Measurements from ENCODE around the gene SYCN. TPM values are rescaled to one million over a fixed set of nuclear protein-coding genes. Genes with fewer than 3 reads are reported as not detected.
A peak's percentile ranks its signal among the peaks of the same experiment; 100 is the strongest.
"Not testable (repeated sequence)": the region's sequence is repeated elsewhere in the genome, so short reads cannot be mapped to it uniquely, and the experiment has no call there.

SYCN gene
- total RNA-seq, 1 experiment from 2014 or later: not detected

DNA sequence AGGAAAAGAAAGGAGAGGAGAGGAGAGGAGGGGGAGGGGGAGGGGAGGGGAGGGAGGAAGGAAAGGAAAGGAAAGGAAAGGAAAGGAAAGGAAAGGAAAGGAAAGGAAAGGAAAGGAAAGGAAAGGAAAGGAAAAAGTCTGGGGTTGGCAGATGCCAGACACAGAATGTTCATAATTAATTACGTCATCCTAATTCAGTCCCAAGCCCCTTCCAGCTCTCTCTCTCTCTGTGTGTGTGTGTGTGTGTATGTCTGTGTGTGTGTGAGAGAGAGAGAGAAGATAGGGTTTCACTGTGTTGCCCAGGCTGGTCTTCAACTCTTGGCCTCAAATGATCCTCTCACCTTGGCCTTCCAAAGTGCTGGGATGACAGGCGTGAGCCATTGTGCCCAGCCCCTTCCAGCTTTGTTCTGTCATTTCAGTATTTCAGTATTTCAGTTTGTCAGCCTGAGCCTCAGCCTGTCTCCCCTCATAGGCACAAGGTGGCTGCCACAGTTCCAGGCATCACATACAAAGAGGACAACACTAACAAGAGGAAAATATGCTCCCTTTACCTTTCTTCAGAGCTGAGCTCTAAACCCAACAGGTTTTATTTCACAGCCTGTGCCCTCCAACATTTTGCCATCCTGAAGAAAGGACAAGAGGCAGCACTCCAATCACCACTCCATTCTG lies 26.2 kb upstream of the SYCN start:
- ChIA-PET POLR2A (no interaction called here), CTCF (no interaction called here)
- H3K36me3 ChIP-seq (ENCODE audit: control insufficient read depth, insufficient read depth, low read length): no peaks in the 10 kb centered on the region
- no TSS peak for BruUV-seq (replicated peaks)
- no peak for DNase-seq
- H3K27me3 ChIP-seq (replicated peaks; ENCODE audit: control insufficient read depth, insufficient read depth, low read length): no peaks in the 10 kb centered on the region
- no peak overlapping the region for H3K4me3 ChIP-seq (ENCODE audit: low read depth, low read length)
- Mint-ChIP-seq H3K4me3 (ENCODE audit: unreplicated experiment) (no peak overlapping the region), H3K36me3 (ENCODE audit: insufficient read depth, unreplicated experiment) (no peaks in the 10 kb centered on the region), H3K9me3 (ENCODE audit: unreplicated experiment) (no peaks in the 10 kb centered on the region), H3K4me1 (ENCODE audit: low read depth, unreplicated experiment) (no peaks in the 10 kb centered on the region), H3K27ac (ENCODE audit: unreplicated experiment) (no peak overlapping the region), H3K27me3 (ENCODE audit: insufficient read depth, unreplicated experiment) (no peaks in the 10 kb centered on the region)
- no peaks in the 10 kb centered on the region for H3K9me3 ChIP-seq
- no peaks in the 10 kb centered on the region for H3K4me1 ChIP-seq
- TF ChIP-seq, protein P1, sequence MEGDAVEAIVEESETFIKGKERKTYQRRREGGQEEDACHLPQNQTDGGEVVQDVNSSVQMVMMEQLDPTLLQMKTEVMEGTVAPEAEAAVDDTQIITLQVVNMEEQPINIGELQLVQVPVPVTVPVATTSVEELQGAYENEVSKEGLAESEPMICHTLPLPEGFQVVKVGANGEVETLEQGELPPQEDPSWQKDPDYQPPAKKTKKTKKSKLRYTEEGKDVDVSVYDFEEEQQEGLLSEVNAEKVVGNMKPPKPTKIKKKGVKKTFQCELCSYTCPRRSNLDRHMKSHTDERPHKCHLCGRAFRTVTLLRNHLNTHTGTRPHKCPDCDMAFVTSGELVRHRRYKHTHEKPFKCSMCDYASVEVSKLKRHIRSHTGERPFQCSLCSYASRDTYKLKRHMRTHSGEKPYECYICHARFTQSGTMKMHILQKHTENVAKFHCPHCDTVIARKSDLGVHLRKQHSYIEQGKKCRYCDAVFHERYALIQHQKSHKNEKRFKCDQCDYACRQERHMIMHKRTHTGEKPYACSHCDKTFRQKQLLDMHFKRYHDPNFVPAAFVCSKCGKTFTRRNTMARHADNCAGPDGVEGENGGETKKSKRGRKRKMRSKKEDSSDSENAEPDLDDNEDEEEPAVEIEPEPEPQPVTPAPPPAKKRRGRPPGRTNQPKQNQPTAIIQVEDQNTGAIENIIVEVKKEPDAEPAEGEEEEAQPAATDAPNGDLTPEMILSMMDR (IDR thresholded peaks at IDR 0.05; ENCODE audit: insufficient read depth in 1 of 2, low read depth in 1 of 2, low read length in 1 of 2, severe bottlenecking in 1 of 2, unreplicated experiment in 1 of 2): no peak
- intact Hi-C loops (cut with micrococcal nuclease; ENCODE audit: unreplicated experiment): no loop called here

DNA sequence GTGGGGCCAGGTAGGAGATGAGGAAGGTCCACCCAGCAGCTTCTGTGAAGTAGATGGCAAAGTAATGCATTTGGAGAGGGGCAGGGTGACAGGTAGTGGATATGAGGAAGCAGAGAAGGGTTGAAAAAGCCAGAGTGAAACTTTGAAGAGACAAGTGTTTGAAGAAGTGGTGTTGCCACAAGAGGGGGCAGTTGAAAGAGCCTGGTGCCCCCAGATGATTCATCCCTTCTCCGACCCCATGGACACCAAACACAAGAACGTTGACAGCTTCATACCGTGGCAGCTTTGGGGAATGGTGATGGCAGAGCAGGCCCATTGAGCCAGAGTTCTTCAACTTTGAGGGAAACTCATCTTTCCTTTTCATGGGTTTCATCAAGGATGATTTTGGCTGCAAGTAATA lies 20.8 kb upstream of the SYCN start:
- ChIA-PET POLR2A (no interaction called here), CTCF (interaction anchor here (0.9 kb wide), 1 partner anchor 103 kb away, joined by 3 read pairs; no protein-coding TSS in a partner anchor)
- Mint-ChIP-seq H3K9me3 (ENCODE audit: unreplicated experiment) (no peaks in the 10 kb centered on the region), H3K27me3 (ENCODE audit: insufficient read depth, unreplicated experiment) (no peaks in the 10 kb centered on the region), H3K4me1 (ENCODE audit: low read depth, unreplicated experiment) (peaks cover 7% of the 10 kb centered on the region), H3K4me3 (ENCODE audit: unreplicated experiment) (no peak overlapping the region), H3K27ac (ENCODE audit: unreplicated experiment) (no peak overlapping the region), H3K36me3 (ENCODE audit: insufficient read depth, unreplicated experiment) (no peaks in the 10 kb centered on the region)
- H3K27me3 ChIP-seq (replicated peaks; ENCODE audit: control insufficient read depth, insufficient read depth, low read length): no peaks in the 10 kb centered on the region
- no peaks in the 10 kb centered on the region for H3K9me3 ChIP-seq
- H3K36me3 ChIP-seq (ENCODE audit: control insufficient read depth, insufficient read depth, low read length): no peaks in the 10 kb centered on the region
- TF ChIP-seq, protein P1 (IDR thresholded peaks at IDR 0.05; ENCODE audit: insufficient read depth in 1 of 2, low read depth in 1 of 2, low read length in 1 of 2, severe bottlenecking in 1 of 2, unreplicated experiment in 1 of 2): peak; percentile 36 to 37
- BruUV-seq (replicated peaks): no TSS peak
- DNase-seq: no peak
- H3K4me3 ChIP-seq (ENCODE audit: low read depth, low read length): no peak overlapping the region
- no peaks in the 10 kb centered on the region for H3K4me1 ChIP-seq
- intact Hi-C loops (cut with micrococcal nuclease; ENCODE audit: unreplicated experiment): no loop called here

DNA sequence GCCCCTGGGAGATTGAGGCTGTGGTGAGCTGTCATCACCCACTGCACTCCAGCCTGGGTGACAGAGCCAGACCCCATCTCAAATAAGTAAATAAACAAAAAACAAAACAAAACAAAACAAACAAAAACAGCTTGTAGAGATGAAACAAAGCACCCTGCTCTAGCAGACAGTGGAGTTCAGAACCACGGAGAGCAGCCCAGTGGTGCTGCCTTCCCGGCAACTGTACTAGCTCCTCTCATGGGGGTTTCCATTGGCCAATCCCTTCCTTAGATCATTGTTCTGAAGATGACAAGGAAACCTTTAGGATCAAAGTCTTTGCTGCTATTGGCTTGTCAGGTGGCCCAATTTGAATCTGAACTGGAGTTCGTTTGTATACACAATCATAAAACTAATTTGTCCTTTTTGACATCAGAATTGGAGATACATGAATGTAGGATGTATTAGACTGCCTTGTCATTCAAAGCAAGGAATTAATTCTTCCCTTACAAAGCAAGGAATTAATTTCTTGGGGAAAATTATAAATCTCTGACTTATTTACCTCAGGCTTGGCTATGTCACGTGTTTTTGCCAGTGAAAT lies 19.7 kb upstream of the SYCN start:
- POLR2A ChIA-PET: interaction anchor here (0.7 kb wide), 1 partner anchor 84 kb away, joined by 3 read pairs; no protein-coding TSS in a partner anchor
- intact Hi-C loops (cut with micrococcal nuclease; ENCODE audit: unreplicated experiment): no loop called here
- no peak overlapping the region for H3K4me3 Mint-ChIP-seq (ENCODE audit: unreplicated experiment)
- peaks cover 7% of the 10 kb centered on the region for H3K4me1 Mint-ChIP-seq (ENCODE audit: low read depth, unreplicated experiment)
- no peaks in the 10 kb centered on the region for H3K36me3 ChIP-seq (ENCODE audit: control insufficient read depth, insufficient read depth, low read length)
- no peaks in the 10 kb centered on the region for H3K9me3 Mint-ChIP-seq (ENCODE audit: unreplicated experiment)
- no peaks in the 10 kb centered on the region for H3K9me3 ChIP-seq
- no peak overlapping the region for H3K27ac Mint-ChIP-seq (ENCODE audit: unreplicated experiment)
- CTCF ChIA-PET: interaction anchor here (0.8 to 0.9 kb wide), 2 partner anchors 19 to 212 kb away, joined by 3 read pairs; partner anchors contain the start of gene RPS16
- BruUV-seq (replicated peaks): no TSS peak
- H3K4me3 ChIP-seq (ENCODE audit: low read depth, low read length): no peak overlapping the region
- H3K27me3 ChIP-seq (replicated peaks; ENCODE audit: control insufficient read depth, insufficient read depth, low read length): no peaks in the 10 kb centered on the region
- no peaks in the 10 kb centered on the region for H3K27me3 Mint-ChIP-seq (ENCODE audit: insufficient read depth, unreplicated experiment)
- no peaks in the 10 kb centered on the region for H3K4me1 ChIP-seq
- TF ChIP-seq, protein P1 (IDR thresholded peaks at IDR 0.05; ENCODE audit: insufficient read depth in 1 of 2, low read depth in 1 of 2, low read length in 1 of 2, severe bottlenecking in 1 of 2, unreplicated experiment in 1 of 2): no peak
- DNase-seq: peak in 1 of 2 experiments; percentile 70
- H3K36me3 Mint-ChIP-seq (ENCODE audit: insufficient read depth, unreplicated experiment): no peaks in the 10 kb centered on the region

DNA sequence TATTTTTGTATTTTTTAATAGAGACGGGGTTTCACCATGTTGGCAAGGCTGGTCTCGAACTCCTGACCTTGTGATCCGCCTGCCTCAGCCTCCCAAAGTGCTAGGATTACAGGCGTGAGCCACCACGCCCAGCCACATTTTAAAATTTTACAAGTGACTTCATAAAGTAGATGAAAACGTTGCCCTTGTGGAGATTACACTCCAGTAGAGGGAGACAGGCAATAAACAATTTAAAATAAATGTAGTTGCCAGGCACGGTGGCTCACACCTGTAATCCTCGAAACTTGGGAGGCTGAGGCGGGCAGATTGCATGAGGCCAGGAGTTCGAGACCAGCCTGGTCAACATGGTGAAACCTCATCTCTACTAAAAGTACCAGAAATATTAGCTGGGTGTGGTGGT lies 15.0 kb upstream of the SYCN start:
- H3K27me3 Mint-ChIP-seq (ENCODE audit: insufficient read depth, unreplicated experiment); H3K4me1 ChIP-seq; H3K36me3 ChIP-seq (ENCODE audit: control insufficient read depth, insufficient read depth, low read length); BruUV-seq (replicated peaks); H3K4me1 Mint-ChIP-seq (ENCODE audit: low read depth, unreplicated experiment); H3K4me3 Mint-ChIP-seq (ENCODE audit: unreplicated experiment); POLR2A ChIA-PET; H3K36me3 Mint-ChIP-seq (ENCODE audit: insufficient read depth, unreplicated experiment); H3K27ac Mint-ChIP-seq (ENCODE audit: unreplicated experiment); DNase-seq; H3K27me3 ChIP-seq (replicated peaks; ENCODE audit: control insufficient read depth, insufficient read depth, low read length); intact Hi-C loops (cut with micrococcal nuclease; ENCODE audit: unreplicated experiment); H3K4me3 ChIP-seq (ENCODE audit: low read depth, low read length); CTCF ChIA-PET: not testable (repeated sequence)
- H3K9me3 Mint-ChIP-seq (ENCODE audit: unreplicated experiment): peaks cover 13% of the 10 kb centered on the region
- H3K9me3 ChIP-seq: peaks cover 11% of the 10 kb centered on the region

All from Caco-2 (cell line).